HG02981 (cell line): ENCODE measurements around the gene STX10.

ENCODE experiments used
- ATAC-seq: cut with Tn5 transposase; IDR thresholded peaks from one replicate; pipeline ENCODE4 v1.9.1; 2021; ENCODE audit warnings: mild to moderate bottlenecking, moderate library complexity; ENCODE audit not compliant: unreplicated experiment

The STX10 gene

DNA sequence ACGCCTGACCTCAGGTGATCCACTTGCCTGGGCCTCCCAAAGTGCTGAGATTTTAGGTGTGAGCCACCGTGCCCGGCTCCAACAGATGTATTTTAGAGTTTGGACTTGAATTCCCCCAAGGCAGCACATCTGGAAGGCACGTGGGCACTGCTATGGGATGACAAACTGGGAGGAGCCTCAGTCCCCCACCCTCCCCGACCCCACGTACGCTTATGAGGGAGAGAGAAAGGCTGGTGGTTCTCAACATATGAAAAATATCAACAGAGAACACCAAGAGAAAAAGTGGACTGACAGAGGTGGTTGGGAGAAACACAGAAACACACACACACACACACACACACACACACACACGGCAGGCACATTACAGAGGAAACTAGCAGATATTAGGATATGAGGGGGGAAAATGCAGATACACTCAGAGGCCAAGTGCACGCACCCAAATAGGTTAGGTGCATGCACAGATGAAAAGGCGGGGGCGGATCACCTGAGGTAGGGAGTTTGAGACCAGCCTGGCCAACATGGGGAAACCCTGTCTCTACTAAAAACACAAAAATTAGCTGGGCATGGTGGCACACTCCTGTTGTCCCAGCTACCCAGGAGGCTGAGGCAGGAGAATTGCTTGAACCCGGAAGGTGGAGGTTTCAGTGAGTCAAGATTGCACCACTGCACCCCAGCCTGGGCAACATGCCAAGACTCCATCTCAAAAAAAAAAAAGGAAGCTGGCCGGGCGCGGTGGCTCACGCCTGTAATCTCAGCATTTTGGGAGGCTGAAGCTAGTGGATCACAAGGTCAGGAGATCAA is 3.2 kb downstream of the STX10 start:
- no peak for ATAC-seq

DNA sequence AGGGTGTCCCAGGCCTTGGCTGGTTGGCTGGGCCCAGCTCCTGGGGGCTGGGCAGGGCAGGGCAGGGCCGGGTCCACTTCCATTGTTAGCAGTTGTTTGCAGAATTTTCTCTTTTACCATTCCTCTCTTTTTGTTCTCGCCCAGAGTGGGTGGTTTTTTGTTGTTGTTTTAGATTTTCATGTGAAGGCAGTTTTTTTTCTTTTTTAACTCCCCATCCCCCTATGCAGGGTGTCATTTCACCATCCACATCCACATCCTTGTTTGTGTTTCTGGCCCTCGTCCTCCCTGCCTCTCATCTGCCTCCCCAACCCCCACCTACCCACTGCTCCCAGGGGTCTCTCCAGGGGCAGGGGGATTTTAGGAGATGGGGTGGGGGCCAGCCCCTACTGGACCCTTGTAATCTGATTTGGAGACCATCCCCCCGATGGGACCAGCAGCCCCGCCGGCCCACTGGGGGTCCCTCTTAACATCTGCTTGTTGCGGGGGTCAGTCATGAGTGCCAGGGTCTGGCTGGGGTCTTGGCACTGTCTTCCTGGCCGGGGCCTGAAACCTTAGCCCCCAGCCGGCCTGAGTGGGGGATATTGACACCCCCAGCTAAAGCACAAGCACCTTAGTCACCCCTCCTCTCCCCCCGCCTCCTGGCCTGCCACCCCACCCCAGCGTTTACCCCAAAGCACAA is 10.4 kb downstream of the STX10 start:
- no peak for ATAC-seq

DNA sequence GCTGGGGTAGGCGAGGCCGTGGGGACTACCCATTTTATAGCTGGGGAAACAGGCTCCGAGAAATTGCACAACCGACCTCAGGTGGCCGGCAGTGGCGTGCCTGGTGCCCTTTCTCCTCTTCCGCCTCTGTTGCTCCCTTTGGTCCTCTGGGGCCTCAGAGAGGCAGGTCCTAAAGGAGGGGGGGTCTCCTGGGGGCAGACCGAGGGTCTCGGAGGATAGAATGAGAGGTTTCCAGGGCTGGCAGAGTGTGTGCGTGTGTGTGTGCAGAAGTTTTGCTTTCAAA is 11.3 kb downstream of the STX10 start:
- ATAC-seq, result no peak

DNA sequence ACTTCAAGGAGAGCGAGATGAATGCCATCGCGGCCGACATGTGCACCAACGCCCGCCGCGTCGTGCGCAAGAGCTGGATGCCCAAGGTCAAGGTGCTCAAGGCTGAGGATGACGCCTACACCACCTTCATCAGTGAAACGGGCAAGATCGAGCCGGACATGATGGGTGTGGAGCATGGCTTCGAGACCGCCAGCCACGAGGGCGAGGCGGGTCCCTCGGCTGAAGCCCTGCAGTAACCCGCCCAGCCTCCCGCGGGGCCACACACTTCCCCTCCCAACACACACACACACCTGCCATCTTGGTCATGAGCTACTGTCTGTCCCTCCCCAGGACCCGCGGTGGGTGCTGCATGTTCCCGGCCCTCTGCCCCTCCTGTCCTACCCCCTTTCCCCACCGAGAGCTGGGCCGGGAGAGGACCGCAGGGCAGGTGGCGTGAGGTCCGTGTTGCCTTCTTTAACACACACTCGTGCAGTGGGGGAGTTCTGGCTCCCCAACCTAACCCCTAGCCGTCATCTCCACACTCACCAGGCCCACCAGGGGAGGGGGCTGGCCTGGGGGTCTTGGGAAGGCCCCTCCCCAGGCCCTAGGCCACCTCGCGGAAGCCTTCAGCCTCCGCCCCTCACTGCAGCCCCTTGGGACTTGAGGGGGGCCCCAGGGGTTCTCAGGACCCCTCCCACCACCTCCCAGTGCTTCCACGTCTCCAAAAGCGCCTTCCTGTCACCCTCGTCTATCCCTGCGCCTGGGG is 11.8 kb downstream of the STX10 start:
- no peak for ATAC-seq

DNA sequence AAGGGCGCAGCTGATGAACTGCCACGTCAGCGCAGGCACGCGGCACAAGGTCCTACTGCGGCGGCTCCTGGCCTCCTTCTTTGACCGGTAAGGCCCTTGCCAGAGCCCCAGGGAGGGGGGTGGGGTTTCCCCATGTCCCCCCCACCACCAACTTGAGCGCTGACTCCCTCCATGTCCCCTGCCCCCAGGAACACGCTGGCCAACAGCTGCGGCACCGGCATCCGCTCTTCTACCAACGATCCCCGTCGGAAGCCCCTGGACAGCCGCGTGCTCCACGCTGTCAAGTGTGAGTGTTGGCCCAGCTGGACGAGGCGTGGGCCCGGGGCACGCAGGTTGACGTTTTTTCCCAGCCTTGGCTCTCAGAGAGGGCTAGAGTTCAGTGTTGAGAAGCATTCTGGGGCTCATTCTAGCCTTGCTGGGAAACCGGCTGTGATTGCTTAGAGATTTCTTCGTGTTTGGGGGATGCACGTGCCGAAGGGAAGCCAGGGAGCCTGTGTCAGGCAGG is 12.8 kb downstream of the STX10 start:
- no peak for ATAC-seq

DNA sequence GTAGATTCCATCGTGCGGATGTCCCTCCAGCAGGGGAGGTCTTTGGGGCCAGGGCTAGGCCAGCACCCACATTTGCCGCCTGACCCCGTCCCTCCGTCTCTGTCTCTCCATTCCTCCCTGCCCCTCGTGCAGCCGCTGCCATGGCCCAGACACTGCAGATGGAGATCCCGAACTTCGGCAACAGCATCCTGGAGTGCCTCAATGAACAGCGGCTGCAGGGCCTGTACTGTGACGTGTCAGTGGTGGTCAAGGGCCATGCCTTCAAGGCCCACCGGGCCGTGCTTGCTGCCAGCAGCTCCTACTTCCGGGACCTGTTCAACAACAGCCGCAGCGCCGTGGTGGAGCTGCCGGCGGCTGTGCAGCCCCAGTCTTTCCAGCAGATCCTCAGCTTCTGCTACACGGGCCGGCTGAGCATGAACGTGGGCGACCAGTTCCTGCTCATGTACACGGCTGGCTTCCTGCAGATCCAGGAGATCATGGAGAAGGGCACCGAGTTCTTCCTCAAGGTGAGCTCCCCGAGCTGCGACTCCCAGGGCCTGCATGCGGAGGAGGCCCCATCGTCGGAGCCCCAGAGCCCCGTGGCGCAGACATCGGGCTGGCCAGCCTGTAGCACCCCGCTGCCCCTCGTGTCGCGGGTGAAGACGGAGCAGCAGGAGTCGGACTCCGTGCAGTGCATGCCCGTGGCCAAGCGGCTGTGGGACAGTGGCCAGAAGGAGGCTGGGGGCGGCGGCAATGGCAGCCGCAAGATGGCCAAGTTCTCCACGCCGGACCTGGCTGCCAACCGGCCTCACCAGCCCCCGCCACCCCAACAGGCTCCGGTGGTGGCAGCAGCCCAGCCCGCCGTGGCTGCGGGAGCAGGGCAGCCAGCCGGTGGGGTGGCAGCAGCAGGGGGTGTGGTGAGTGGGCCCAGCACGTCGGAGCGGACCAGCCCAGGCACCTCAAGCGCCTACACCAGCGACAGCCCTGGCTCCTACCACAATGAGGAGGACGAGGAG is 14.8 kb downstream of the STX10 start:
- ATAC-seq, result no peak

DNA sequence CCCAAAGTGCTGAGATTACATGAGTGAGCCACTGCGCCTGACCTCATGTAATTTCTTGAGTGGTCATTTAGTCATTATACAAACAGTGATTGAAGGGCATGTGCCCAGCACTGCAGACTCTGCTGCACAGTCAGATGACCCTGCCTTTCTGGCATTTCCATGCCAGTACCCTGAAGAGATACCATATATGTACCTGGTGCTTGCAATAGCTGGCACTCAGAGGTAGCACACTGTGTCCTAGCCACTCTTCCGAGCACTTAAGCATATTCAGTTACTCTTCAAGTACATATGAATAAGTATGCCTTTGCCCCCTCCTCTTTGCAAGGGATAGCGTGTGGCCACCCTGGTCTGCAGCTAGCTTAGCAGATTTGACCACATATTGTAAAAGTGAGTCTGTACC is 15.5 kb downstream of the STX10 start:
- no peak for ATAC-seq

DNA sequence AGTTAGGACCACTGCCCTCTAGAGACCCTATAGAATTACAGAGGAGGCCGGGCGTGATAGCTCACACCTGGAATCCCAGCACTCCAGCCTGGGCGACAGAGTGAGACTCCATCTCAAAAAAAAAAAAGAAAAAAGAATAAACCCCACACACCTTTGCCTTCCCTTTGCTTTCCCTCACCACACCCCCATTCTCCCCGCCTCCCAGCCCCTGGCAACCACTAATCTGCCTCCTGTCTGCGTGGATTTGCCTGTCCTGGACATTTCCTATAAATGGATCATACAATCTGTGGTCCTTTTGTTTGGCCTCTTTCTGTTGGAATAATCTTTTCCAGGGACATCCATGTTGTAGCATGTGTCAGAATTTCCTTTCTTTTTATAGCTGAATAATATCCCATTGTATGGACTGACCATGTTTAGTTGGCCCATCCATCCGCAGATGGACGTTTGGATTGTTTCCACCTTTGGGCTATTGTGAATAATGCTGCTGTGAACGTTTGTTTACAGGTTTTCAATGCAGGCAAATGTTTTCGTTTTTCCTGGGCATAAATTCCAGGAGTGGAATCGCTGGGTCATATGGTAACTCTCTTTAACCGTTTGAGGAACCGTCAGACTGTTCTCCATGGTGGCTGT is 16.8 kb downstream of the STX10 start:
- no peak for ATAC-seq

DNA sequence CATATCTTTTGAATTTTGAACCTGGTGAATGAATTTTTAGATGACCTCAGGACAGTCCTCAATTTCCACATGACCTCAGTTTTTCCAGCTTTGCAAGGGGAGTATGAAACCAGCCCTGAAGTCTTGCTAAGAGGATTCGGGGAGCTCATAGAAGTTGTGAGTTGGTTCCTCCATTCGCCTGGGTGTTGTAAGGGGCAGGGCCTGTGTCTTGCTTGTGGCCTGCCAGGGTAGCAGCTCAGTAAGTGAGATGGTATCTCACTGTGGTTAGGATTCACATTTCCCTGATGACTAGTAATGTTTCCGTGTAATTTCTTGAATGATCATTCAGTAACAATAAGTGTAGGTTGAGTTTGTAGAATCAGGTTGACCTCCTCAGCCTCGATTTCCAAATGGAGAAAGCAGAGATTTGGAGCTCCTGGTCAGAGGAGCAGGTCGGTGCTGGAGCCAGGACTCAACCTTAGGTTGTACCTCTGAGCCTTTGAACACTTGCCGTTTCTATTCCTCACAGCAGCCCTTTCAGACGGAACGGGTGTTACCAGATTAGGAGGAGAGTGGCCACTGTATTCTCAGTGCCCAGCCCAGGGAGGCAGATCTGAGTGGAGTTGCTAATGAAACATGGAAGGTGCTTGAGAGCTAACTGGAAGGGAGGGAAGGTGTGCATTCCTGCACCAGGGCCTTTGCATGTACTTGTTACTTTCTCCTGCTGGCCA is 17.5 kb downstream of the STX10 start:
- no peak for ATAC-seq

DNA sequence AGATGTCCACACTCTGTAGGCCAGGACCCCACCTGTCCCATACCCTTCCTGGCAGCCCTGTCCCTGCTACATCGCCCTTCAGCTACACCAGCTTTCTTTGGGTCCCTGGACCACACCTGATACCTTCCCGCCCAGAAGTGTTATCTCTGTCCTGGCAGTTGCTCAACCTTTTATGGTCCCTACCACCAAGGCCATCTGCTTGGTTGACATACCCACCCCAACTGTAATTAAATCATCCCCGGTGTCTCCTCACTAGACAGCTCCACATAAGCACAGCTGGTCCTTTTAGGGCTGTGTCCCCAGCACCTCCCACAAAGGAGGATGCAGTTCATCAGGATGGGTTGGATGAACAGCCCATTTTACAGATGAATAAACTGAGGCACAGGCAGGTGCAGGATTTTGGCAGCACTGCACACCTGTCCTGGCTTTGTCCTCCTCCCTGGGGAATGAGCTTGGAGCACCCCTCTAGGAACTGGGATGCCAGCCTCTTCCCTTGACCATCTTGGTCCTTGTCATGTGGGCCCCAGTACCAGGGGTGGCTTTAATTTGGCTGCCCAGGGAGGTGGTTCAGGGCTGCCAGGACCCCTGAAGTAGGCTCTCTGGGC is 19.2 kb downstream of the STX10 start:
- ATAC-seq, result no peak

DNA sequence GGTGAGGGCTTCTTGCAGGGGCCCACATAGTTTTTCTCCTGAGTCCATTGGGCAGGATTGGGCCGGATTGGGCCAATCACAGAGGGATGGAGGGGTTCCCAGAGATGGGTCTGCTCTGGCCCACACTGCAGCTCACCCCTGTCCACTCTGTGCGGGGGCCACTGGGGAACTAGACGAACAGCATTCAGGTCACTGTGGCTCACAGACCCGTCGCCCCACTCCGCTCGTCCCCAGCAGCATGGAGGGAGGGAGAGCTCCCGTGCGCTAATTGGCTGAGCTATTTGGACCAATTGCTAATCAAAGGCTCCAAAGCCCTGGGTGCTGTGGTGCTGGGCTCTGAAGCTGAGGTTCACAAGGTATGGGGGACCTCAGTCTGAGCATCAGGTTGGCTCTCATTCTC is 20.8 kb downstream of the STX10 start:
- ATAC-seq, result no peak

DNA sequence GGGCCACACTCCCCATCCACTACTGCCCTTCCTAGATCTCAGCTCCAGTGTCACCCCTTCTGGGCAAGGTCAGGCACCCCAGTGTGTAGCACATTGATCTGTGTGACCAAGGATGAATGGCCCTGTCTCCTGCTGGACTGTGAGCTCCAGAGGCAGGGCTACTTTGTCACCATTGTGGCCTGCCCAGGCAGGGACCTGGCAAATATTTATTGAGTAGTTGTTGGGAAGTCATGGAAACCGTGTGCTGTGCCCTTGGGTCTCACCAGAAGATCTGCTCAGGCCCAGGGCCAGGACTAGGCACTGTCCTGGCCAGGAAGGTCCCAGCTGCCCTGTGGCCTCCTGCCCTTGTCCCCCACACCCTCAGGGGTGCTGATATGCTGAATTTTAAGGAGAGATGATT is 21.6 kb downstream of the STX10 start:
- no peak for ATAC-seq

DNA sequence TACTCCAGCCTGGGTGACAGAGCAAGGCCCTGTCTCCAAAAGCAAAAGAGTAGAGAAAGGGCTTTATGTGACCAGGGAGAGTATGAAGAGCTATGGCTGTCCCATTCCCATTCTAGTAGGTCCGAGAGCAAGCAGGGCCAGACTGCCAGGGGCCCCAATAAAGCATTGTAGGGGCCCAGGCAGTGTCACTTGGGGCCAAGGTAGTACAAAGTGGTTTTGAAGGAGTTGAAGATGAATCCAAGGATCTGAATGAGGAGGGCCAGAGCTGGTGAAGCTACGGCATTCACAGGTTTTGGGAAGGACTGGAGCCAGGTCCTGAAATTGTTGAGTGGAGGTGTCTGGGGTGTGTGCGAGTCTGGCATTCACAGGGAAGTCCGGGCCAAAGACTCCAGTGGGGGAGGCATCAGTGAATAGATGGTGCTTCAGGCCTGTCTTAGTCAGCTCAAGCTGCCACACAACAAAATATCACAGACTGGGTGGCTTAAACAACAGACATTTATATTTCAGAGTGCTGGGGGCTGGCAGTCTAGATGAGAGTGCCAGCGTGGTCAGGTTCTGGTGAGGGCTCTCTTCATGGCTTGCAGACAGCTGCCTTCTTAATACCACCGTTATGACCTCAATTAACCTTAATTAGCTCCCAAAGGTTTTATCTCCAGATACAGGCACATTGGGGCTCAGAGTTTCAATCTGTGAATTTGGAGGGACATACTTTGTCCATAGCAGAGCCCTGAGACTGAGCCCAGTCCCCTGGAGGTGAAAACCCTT is 22.2 kb downstream of the STX10 start:
- no peak for ATAC-seq

DNA sequence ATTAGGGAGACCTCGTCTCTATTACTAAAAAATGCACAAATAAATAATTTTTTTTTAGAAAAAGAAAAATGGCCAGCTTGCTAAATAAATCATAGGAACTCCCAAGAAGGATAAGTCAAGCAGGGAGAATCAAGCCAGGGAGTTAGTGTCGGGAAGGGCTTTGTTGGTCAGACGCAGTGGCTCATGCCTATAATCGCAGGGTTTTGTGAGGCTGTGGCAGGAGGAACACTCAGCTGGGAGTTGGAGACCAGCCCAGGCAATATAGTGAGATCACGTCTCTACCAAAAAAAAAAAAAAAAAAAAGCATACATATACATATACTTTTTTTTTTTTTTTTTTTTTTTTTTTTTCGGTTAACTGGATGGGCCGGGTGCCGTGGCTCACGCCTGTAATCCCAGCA is 23.1 kb downstream of the STX10 start:
- no peak for ATAC-seq

DNA sequence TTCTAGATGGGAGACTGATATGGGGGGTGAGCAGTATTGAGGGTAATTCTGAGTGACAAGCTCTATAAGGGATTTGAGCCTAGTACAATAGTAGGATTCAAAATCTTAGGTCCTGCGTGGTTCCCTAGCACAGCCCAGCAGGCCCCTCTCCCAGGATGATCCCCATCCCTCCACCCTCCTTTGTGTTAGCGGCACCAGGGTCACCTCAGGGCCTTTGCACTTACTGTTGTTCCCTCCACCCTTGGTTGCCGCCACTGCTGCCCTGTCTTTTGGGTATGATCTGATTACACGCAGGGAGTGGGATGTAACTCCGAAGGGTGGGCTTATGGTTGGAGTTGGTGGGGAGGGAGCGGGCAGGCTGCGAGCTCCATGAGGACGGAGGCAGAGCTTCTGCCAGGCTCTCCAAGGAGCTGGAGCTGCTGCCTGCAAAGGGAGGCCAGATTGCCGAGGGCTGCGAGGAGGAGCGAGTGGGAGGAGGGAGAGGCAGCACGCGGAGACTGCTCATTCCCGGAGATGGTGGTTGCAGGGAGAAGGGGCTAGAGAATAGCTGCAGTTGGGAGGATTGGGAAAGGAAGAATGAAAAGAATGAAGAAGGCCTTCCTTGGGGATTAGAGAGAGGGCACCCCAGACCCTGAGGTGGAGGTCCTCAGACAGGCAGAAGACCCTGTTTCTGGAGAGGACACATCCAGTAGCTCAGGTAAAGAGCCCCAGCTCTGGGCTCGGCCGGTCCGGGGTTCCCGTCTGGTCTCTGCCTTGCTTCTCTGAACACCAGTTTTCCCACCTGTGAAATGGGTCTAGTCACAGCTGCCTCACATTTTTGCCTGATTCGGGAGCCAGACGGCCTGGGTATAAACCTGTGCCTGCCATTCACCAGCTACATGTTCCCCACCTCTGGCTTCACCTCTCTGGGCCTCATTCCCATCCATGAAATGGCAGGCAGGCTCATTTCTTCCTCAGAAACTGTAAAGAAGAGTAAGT is 26.9 kb downstream of the STX10 start:
- ATAC-seq, result no peak

DNA sequence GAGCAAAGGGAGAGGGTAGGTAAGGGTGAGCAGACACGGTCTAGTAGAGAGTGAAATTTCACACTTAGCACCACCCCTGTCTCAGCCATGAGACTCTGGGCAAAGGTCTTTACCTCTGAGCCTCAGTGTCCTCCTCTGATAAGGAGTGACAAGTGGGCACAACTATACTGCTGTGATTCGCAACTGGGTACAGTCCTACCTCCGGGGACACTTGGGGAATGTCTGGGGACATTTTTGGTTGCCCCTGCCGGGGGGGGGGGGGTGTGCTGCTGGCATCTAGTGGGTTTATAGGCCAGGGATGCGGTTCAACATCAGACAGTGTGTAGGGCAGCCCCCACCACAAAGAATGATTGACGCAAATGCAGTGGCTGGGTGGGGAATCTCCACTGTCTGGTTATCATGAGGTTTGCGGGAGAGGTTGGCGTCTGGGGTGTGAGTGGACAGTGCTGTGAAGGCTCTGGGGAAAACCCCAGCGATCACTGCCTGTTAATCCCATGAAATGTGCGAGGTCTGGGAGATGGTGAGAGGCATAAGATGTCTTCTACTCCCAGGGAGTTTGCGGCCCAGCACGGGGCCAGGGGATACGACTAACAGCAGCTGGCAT is 27.8 kb downstream of the STX10 start:
- ATAC-seq, result no peak
